Chondrocyte (in vitro differentiated cells): ENCODE measurements around the gene CARNS1. TPM values are rescaled to one million over a fixed set of nuclear protein-coding genes. Genes with fewer than 3 reads are reported as not detected.

ENCODE experiments used
- DNase-seq: peaks from one replicate; pipeline ENCODE4 v3.0.0; 2021; ENCODE audit warnings: mixed read lengths, low spot score
- H3K27ac Mint-ChIP-seq: one replicate; pipeline ENCODE4 v1.8.0; 2021; ENCODE audit warnings: mild to moderate bottlenecking, moderate library complexity, mixed read lengths; ENCODE audit not compliant: unreplicated experiment
- H3K27me3 Mint-ChIP-seq: 2 replicates; pipeline ENCODE4 v1.8.0; 2021; ENCODE audit warnings: low read depth, mixed read lengths
- H3K36me3 Mint-ChIP-seq: 2 replicates; pipeline ENCODE4 v1.8.0; 2021; ENCODE audit warnings: low read depth, mixed read lengths
- H3K4me1 Mint-ChIP-seq: 2 replicates; pipeline ENCODE4 v1.8.0; 2021; ENCODE audit warnings: low read depth, mild to moderate bottlenecking, mixed read lengths
- H3K4me3 Mint-ChIP-seq: one replicate; pipeline ENCODE4 v1.8.0; 2021; ENCODE audit warnings: mild to moderate bottlenecking, moderate library complexity, mixed read lengths; ENCODE audit not compliant: unreplicated experiment
- H3K9me3 Mint-ChIP-seq: 2 replicates; pipeline ENCODE4 v1.8.0; 2021; ENCODE audit warnings: low read depth, mixed read lengths
- CTCF ChIP-seq: fragments of 200-600 bp; sonication (generic); IDR thresholded peaks from 2 replicates; pipeline ENCODE4 v1.5.0; 2021; ENCODE audit warnings: antibody characterized with exemption, mild to moderate bottlenecking, moderate library complexity
- total RNA-seq: library from RNA; stranded (reverse); gene quantifications from 3 replicates; pipeline ENCODE4 v1.2.1, GENCODE V29; 2021

Gene CARNS1
- total RNA-seq, 1 donor from 2014 or later: 1.8 TPM

- DNase-seq: no peak
- H3K27ac Mint-ChIP-seq: no peak overlapping the region
- no peak for TF ChIP-seq CTCF
- no peaks in the 10 kb centered on the region for H3K9me3 Mint-ChIP-seq
- no peaks in the 10 kb centered on the region for H3K36me3 Mint-ChIP-seq
- peaks cover 14% of the 10 kb centered on the region for H3K4me1 Mint-ChIP-seq
- H3K4me3 Mint-ChIP-seq: no peak overlapping the region
- no peaks in the 10 kb centered on the region for H3K27me3 Mint-ChIP-seq
These were observed 10.8 kb upstream of the CARNS1 start for GRCh38 chr11:67404515-67405195.

GRCh38 chr11:67405196-67405567, 10.3 kb upstream of the CARNS1 start:
- Mint-ChIP-seq H3K36me3 (no peaks in the 10 kb centered on the region), H3K9me3 (no peaks in the 10 kb centered on the region), H3K27ac (no peak overlapping the region), H3K4me1 (peaks cover 13% of the 10 kb centered on the region), H3K27me3 (no peaks in the 10 kb centered on the region), H3K4me3 (no peak overlapping the region)
- TF ChIP-seq CTCF: no peak
- DNase-seq: no peak

GRCh38 chr11:67405688-67406339, 9.7 kb upstream of the CARNS1 start:
- Mint-ChIP-seq H3K27ac (no peak overlapping the region), H3K27me3 (peaks cover 2% of the 10 kb centered on the region), H3K4me3 (no peak overlapping the region), H3K36me3 (no peaks in the 10 kb centered on the region), H3K9me3 (no peaks in the 10 kb centered on the region), H3K4me1 (peaks cover 6% of the 10 kb centered on the region)
- TF ChIP-seq CTCF: no peak
- DNase-seq: no peak

- no peak overlapping the region for H3K4me3 Mint-ChIP-seq
- no peaks in the 10 kb centered on the region for H3K9me3 Mint-ChIP-seq
- DNase-seq: no peak
- no peak overlapping the region for H3K27ac Mint-ChIP-seq
- H3K36me3 Mint-ChIP-seq: no peaks in the 10 kb centered on the region
- H3K4me1 Mint-ChIP-seq: peaks cover 4% of the 10 kb centered on the region
- no peak for TF ChIP-seq CTCF
- H3K27me3 Mint-ChIP-seq: peaks cover 2% of the 10 kb centered on the region
These were observed 9.0 kb upstream of the CARNS1 start for GRCh38 chr11:67406420-67406968.

GRCh38 chr11:67406969-67407687, 8.3 kb upstream of the CARNS1 start:
- H3K9me3 Mint-ChIP-seq: no peaks in the 10 kb centered on the region
- H3K36me3 Mint-ChIP-seq: no peaks in the 10 kb centered on the region
- DNase-seq: no peak
- TF ChIP-seq CTCF: no peak
- peaks cover 1% of the 10 kb centered on the region for H3K4me1 Mint-ChIP-seq
- no peak overlapping the region for H3K4me3 Mint-ChIP-seq
- no peak overlapping the region for H3K27ac Mint-ChIP-seq
- H3K27me3 Mint-ChIP-seq: peaks cover 2% of the 10 kb centered on the region
